ENCODE data around the gene FSTL4.

The FSTL4 gene

GRCh38 chr5:133291524-133291923, 320.8 kb downstream of the FSTL4 start:
- no peak for DNase-seq (ENCODE audit: low read depth)

DNA sequence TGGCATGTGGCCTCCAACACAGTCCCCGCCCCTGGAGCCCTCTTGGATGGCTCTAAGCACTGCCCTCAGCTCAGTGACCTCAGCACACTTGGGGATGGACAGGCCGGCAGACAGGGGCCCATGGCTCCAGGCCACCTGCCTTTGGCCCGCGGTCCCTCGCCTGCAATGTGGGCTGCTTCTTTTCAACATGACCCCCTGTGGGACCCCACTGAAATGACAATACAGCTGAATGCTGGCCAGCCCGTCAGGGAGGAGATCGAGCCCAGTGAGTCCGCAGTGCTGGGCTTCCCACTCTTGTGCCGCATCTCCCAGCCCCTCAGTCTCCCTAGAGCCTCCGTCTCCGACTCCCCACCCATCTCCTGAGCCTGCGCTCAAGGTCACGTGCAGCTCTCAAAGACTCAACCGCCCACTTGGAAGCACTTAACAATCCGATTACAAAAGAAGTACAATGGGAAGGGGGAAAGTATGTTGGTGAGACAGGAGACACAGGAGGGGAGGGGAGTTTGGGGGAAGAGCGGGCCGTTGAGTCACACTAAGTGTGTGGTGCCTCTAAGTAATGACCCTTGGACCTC, 321.6 kb downstream of the FSTL4 start:
- DNase-seq (ENCODE audit: low read depth), result no peak

- DNase-seq (ENCODE audit: low read depth), result no peak
Measured at GRCh38 chr5:133289686-133290367, 322.5 kb downstream of the FSTL4 start.

- DNase-seq (ENCODE audit: low read depth), result no peak
Measured at GRCh38 chr5:133287500-133287899, 324.8 kb downstream of the FSTL4 start.

- no peak for DNase-seq (ENCODE audit: low read depth)
Measured at GRCh38 chr5:133286483-133286882, 325.9 kb downstream of the FSTL4 start.

- no peak for DNase-seq (ENCODE audit: low read depth)
Measured at GRCh38 chr5:133285583-133286021, 326.7 kb downstream of the FSTL4 start.

- no peak for DNase-seq (ENCODE audit: low read depth)
Measured at GRCh38 chr5:133284306-133284705, 328.0 kb downstream of the FSTL4 start.

GRCh38 chr5:133278317-133278716, 334.0 kb downstream of the FSTL4 start:
- DNase-seq (ENCODE audit: low read depth), result no peak

DNA sequence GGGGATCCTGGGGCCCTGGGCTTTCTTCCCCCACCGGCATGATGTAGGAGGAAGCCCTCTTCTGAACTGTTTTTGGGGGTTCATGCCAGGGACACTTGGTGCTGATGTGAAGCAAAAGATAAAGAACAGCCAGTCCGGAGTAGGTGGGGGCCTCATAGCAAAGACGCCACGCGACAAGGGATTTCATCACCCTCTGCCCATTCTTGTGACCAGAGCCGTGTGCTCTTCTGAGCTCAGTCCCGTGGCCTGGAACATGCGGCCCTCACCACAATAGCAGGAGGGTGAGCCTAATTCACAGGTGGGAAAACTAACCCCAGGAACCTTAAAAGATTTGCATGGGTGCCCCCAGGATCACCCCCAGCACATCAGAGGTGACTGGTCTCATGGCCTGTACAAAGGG, 334.6 kb downstream of the FSTL4 start:
- DNase-seq (ENCODE audit: low read depth), result no peak

- no peak for DNase-seq (ENCODE audit: low read depth)
Measured at GRCh38 chr5:133276171-133276570, 336.2 kb downstream of the FSTL4 start.

- no peak for DNase-seq (ENCODE audit: low read depth)
Measured at GRCh38 chr5:133275631-133276030, 336.7 kb downstream of the FSTL4 start.

GRCh38 chr5:133274597-133274935, 337.8 kb downstream of the FSTL4 start:
- no peak for DNase-seq (ENCODE audit: low read depth)

- DNase-seq (ENCODE audit: low read depth), result no peak
Measured at GRCh38 chr5:133273661-133274596, 338.4 kb downstream of the FSTL4 start.

GRCh38 chr5:133272345-133272744, 340.0 kb downstream of the FSTL4 start:
- DNase-seq (ENCODE audit: low read depth), result no peak

GRCh38 chr5:133271606-133272005, 340.7 kb downstream of the FSTL4 start:
- DNase-seq (ENCODE audit: low read depth), result no peak

DNA sequence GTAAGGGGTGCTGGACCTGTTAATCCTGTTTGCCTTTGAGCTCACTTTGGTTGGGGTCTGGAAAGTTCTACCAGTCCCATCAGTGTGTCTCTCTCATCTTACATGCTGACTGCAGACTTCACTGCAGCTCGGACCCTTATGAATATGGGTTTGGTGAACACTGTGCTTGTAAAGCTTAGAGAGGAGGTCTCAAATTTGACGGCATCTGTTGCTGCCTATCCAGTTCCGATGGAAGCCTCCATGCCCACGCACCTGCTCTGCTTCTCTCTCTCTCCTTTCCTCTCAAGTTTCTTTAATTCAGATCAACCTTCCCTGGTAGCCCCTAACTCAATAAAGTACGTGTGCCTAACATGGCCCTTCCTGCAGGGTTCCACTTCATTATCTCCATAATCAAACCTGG, 342.6 kb downstream of the FSTL4 start:
- DNase-seq (ENCODE audit: low read depth), result no peak

DNA sequence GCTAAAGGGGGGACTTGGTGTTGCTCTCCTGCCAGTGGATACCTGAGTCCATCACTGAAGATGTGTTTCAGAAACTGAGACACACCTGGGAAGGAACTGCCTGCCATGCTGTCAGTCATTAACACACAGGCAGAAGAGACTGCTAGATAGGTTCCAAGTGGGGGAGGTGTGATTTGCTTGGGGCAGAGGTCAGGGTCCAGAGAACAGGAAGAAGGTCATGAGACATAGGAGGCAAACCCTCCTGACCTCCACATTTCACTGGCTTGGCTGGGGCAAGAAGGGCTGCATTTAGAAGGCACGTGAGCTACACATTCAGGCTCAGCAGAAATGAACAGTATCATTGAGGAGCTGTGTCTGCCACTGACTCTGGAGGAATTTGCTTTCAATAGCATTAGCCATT, 344.7 kb downstream of the FSTL4 start:
- no peak for DNase-seq (ENCODE audit: low read depth)

DNA sequence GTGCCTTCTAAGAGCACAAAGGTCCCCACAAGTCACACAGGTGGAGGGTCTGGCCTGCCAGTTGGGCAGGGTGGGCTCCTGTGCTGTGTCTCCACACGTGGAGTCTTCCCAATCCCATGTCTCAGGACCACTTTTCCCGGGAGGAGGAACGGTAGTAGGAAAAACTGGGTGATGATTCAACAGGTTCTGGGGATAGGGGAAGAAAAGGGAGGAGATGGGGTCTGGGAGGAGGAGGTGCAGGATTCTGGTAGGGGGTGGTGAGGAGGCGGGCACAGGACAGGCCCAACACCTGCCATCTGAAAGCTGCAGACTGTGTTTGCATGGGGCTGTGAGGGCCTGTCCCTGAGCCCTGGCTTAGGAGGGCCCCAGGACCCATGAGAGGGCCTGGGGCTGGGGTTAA, 345.4 kb downstream of the FSTL4 start:
- no peak for DNase-seq (ENCODE audit: low read depth)

GRCh38 chr5:133266527-133266878, 345.8 kb downstream of the FSTL4 start:
- DNase-seq (ENCODE audit: low read depth), result no peak

DNA sequence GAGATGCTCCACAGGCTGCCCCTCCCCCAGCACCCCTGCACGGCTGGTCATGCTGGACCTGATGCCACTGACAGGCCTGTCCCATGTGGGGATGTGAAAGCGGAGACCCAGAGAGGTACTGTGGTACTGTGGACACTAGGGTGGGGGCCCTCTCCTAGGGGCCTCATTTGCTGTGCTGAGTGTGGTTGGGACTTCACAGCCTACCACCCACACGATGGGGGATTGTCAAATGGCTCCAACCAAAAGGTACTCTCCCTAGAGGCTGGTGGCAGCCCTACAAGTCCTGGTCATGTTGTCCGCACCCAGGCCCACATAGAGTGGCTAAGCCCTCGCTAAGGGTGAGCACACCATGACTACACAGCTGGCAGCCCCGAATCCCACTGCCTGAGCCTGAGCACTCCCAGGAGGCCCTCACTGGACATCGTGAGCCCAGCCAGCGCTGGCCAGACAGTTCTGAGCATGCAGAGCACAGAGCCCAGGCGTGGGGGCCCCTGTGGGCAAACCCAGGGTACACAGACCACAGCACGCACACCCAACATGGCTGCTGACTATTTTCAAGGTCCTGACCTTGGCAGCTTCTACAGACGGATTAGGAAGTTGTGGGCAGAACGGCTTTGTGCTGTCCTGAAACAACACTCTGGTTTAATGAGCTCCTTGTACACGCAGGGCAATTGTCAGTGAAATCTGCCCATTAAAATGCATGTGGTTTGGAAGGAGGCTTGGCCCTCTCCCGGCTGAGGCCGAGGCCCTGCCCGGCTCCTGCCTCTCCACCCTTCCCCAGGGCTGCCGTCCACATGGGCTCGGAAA, 346.4 kb downstream of the FSTL4 start:
- no peak for DNase-seq (ENCODE audit: low read depth)

DNA sequence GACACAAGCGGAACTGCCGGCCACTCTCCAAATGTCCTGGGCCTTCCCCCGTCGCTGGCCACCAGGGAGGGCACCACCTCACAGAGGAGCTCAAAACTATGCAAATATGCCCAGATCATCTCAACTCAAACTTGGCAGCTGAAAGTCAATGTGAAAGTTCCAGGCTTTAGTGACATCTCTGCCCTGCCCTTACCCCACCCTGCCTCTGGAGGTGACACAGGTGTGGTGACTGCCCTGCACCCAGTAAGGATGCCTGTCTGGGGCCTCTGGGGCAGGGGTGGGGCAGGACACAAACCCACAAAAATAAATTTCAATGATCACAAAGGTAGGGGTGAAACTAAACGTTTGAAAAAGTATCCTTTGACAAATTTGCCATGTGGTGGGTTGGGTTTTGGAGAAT, 347.1 kb downstream of the FSTL4 start:
- DNase-seq (ENCODE audit: low read depth), result no peak

DNA sequence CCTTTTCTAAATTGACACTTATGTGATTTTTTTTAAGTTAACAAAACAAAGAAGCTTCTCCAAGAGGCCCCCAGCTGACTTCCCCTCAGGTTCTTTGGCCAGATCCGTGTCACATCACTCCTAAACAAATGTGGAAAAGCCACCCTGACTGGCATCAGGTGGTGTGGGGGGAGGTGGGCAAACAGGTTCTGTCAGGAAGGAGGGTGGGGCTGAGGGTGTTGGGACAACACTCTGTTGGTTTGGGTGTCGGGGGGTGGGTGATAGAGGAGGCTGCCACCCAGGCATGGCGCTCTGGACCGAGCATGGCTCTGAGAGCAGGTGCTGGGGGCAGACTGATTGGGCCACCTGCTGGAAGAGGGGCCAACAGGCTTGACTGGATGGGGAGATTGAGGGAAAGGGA, 349.7 kb downstream of the FSTL4 start:
- DNase-seq (ENCODE audit: low read depth), result no peak
